Measurements from ENCODE around the gene TMEM217.
"Not testable (repeated sequence)": the region's sequence is repeated elsewhere in the genome, so short reads cannot be mapped to it uniquely, and the experiment has no call there.

TMEM217 gene

DNA sequence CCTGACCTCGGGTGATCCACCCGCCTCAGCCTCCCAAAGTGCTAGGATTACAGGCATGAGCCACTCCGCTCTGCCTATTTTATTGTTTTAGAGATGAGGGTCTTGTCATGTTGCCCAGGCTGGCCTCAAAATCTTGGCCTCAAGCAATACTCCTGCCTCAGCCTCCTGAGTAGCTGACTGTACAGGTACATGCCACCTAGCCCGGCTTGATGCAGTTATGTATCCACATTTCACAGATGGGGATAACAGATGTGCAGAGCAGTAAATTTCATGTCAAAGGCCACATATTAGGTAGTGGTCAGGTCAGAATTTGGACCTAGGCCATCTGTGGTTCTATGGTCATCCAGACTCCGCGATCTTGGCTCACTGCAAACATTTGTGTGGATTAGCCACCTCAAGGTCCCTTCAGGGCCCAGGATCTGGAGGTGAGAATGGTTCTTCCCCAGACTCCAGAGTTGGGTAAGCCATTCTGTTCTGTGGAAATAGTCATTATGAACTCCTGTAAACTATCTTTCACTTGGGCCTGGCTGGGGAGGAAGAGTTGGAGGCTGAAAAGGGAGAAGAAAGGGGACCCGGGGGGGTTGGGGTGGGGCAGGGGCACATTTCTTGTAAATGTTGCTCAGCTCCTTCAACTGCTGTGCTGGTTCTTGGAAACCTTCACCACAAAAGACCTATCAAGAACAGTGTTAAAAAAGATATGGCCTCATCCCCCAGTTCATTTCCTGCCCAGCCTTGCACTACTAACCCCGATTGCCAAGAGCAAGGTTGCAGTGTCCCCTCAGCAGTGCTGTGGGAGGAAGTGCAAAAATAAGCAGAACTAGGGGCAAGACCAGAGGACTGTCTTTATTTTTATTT lies 75.0 kb downstream of the TMEM217 start:
- Histone ChIP-seq H4K20me1 (ENCODE audit: low read depth, low read length) (no peaks in the 10 kb centered on the region), H3K79me2 (ENCODE audit: insufficient read depth, low read length) (no peaks in the 10 kb centered on the region), H3K9me2 (replicated peaks; ENCODE audit: insufficient read depth, low read length) (no peaks in the 10 kb centered on the region), H3K4me2 (ENCODE audit: low read depth, low read length, poor library complexity, severe bottlenecking) (no peak overlapping the region), H3K9ac (ENCODE audit: low read length) (no peak overlapping the region), H3F3A (ENCODE audit: insufficient read depth) (0 out of 2 replicates have a peak, but pooled peaks cover 3% of the 10 kb centered on the region), H3K27me3 (ENCODE audit: low read length) (no peaks in the 10 kb centered on the region), H3K9me3 (ENCODE audit: insufficient read depth, low read length) (no peaks in the 10 kb centered on the region), H3K4me3 (ENCODE audit: insufficient read depth, low read length, poor library complexity, severe bottlenecking) (no peak overlapping the region), H3K36me3 (ENCODE audit: low read length) (no peaks in the 10 kb centered on the region), H2AFZ (ENCODE audit: low read depth, low read length, severe bottlenecking) (no peak overlapping the region), H3K27ac (ENCODE audit: low read depth, low read length) (no peak overlapping the region)
- no peak for TF ChIP-seq EZH2phosphoT487 (conservative IDR thresholded peaks at IDR 0.05; ENCODE audit: low read length)
- TF ChIP-seq, protein P1, sequence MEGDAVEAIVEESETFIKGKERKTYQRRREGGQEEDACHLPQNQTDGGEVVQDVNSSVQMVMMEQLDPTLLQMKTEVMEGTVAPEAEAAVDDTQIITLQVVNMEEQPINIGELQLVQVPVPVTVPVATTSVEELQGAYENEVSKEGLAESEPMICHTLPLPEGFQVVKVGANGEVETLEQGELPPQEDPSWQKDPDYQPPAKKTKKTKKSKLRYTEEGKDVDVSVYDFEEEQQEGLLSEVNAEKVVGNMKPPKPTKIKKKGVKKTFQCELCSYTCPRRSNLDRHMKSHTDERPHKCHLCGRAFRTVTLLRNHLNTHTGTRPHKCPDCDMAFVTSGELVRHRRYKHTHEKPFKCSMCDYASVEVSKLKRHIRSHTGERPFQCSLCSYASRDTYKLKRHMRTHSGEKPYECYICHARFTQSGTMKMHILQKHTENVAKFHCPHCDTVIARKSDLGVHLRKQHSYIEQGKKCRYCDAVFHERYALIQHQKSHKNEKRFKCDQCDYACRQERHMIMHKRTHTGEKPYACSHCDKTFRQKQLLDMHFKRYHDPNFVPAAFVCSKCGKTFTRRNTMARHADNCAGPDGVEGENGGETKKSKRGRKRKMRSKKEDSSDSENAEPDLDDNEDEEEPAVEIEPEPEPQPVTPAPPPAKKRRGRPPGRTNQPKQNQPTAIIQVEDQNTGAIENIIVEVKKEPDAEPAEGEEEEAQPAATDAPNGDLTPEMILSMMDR (IDR thresholded peaks at IDR 0.05; ENCODE audit: insufficient read depth, low read length, poor library complexity, severe bottlenecking) = no peak

DNA sequence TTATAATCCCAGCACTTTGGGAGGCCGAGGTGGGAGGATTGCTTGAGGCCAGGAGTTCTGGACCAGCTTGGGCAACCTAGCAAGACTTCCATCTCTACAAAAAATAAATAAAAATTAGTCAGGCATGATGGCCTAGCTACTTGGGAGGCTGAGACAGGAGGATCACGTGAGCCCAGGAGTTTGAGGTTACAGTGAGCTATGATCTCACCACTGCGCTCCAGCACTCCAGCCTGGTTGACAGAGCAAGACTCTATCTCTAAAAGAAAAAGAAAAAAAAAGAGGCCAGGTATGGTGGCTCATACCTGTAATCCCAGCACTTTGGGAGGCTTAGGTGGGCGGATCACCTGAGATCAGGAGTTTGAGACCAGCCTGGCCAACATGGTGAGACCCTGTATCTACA lies 77.3 kb downstream of the TMEM217 start:
- H3K36me3 ChIP-seq (ENCODE audit: low read length); H3K27ac ChIP-seq (ENCODE audit: low read depth, low read length); H2AFZ ChIP-seq (ENCODE audit: low read depth, low read length, severe bottlenecking); H3K9ac ChIP-seq (ENCODE audit: low read length); H3K27me3 ChIP-seq (ENCODE audit: low read length); H3K9me3 ChIP-seq (ENCODE audit: insufficient read depth, low read length); H3K79me2 ChIP-seq (ENCODE audit: insufficient read depth, low read length); H4K20me1 ChIP-seq (ENCODE audit: low read depth, low read length); H3K4me3 ChIP-seq (ENCODE audit: insufficient read depth, low read length, poor library complexity, severe bottlenecking); H3K9me2 ChIP-seq (replicated peaks; ENCODE audit: insufficient read depth, low read length); H3K4me2 ChIP-seq (ENCODE audit: low read depth, low read length, poor library complexity, severe bottlenecking): not testable (repeated sequence)
- peaks cover 26% of the 10 kb centered on the region for H3F3A ChIP-seq (ENCODE audit: insufficient read depth)

DNA sequence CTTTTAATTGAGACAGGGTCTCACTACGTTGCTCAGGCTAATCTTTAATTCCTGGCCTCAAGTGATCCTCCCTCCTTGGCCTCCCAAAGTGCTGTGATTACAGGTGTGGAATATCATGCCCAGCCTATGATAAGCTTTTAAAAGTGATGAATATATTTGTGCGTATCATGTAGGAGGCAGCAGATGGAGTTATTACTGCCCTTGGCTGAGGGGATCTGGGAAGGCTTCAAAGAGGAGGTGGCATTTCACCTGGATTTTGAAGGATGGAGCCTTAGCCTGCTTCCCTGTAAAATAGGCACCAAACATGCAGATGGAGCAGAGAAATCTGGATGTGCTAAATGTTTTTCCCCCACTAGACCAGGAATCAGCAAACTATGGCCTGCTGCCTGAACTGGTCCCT lies 77.9 kb downstream of the TMEM217 start:
- Histone ChIP-seq H3K9me3 (ENCODE audit: insufficient read depth, low read length) (no peaks in the 10 kb centered on the region), H2AFZ (ENCODE audit: low read depth, low read length, severe bottlenecking) (no peak overlapping the region), H3K4me3 (ENCODE audit: insufficient read depth, low read length, poor library complexity, severe bottlenecking) (no peak overlapping the region), H3K9ac (ENCODE audit: low read length) (no peak overlapping the region), H4K20me1 (ENCODE audit: low read depth, low read length) (peaks cover 6% of the 10 kb centered on the region; the same call in 1 of the 2 replicates), H3F3A (ENCODE audit: insufficient read depth) (peaks cover 31% of the 10 kb centered on the region), H3K79me2 (ENCODE audit: insufficient read depth, low read length) (no peaks in the 10 kb centered on the region), H3K9me2 (replicated peaks; ENCODE audit: insufficient read depth, low read length) (no peaks in the 10 kb centered on the region), H3K27ac (ENCODE audit: low read depth, low read length) (no peak overlapping the region), H3K36me3 (ENCODE audit: low read length) (peaks cover 7% of the 10 kb centered on the region), H3K4me2 (ENCODE audit: low read depth, low read length, poor library complexity, severe bottlenecking) (no peak overlapping the region), H3K27me3 (ENCODE audit: low read length) (no peaks in the 10 kb centered on the region)
- TF ChIP-seq, protein P1 (IDR thresholded peaks at IDR 0.05; ENCODE audit: insufficient read depth, low read length, poor library complexity, severe bottlenecking) = no peak
- TF ChIP-seq EZH2phosphoT487 (conservative IDR thresholded peaks at IDR 0.05; ENCODE audit: low read length) = no peak

DNA sequence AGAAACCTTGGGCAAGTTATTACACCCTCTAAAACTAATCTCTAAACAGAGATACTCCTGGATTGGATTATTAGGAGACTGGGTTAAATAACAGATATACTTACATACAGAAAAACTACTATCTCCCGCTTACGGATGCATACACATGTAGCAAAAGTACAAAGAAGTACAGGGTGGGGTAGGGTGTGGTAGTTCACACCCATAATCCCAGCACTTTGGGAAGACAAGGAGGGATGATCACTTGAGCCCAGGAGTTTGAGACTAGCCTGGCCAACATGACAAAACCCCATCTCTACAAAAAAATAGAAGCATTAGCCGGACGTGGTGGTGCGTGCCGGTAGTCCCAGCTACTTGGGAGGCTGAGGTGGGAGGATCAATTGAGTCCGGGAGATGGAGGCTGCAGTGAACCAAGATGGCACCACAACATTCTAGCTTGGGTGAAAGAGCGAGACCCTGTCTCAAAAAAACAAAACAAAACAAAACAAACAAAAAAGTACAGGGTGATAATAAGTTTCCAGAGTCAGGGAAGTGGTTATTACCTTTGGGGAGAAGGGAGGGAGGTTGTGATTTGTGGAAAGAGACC lies 79.9 kb downstream of the TMEM217 start:
- Histone ChIP-seq H3K9me2 (replicated peaks; ENCODE audit: insufficient read depth, low read length) (no peaks in the 10 kb centered on the region), H4K20me1 (ENCODE audit: low read depth, low read length) (peaks cover 27% of the 10 kb centered on the region), H3K27ac (ENCODE audit: low read depth, low read length) (no peak overlapping the region), H3K27me3 (ENCODE audit: low read length) (no peaks in the 10 kb centered on the region), H3K4me3 (ENCODE audit: insufficient read depth, low read length, poor library complexity, severe bottlenecking) (no peak overlapping the region), H3F3A (ENCODE audit: insufficient read depth) (peaks cover 49% of the 10 kb centered on the region), H3K79me2 (ENCODE audit: insufficient read depth, low read length) (peaks cover 18% of the 10 kb centered on the region), H3K9me3 (ENCODE audit: insufficient read depth, low read length) (no peaks in the 10 kb centered on the region), H3K4me2 (ENCODE audit: low read depth, low read length, poor library complexity, severe bottlenecking) (no peak overlapping the region), H3K9ac (ENCODE audit: low read length) (no peak overlapping the region), H3K36me3 (ENCODE audit: low read length) (peaks cover 27% of the 10 kb centered on the region), H2AFZ (ENCODE audit: low read depth, low read length, severe bottlenecking) (no peak overlapping the region)
- TF ChIP-seq EZH2phosphoT487 (conservative IDR thresholded peaks at IDR 0.05; ENCODE audit: low read length) = no peak
- TF ChIP-seq, protein P1 (IDR thresholded peaks at IDR 0.05; ENCODE audit: insufficient read depth, low read length, poor library complexity, severe bottlenecking) = no peak

Data from SU-DHL-6 (cell line).